GM19397 (cell line): ENCODE results near the gene MAP7D3.
"Not testable (repeated sequence)": the region's sequence is repeated elsewhere in the genome, so short reads cannot be mapped to it uniquely, and the experiment has no call there.

Experiments used
- ATAC-seq: cut with Tn5 transposase; IDR thresholded peaks from one replicate; pipeline ENCODE4 v1.9.1; 2021; ENCODE audit warnings: mild to moderate bottlenecking, moderate library complexity; ENCODE audit not compliant: unreplicated experiment

The MAP7D3 gene

DNA sequence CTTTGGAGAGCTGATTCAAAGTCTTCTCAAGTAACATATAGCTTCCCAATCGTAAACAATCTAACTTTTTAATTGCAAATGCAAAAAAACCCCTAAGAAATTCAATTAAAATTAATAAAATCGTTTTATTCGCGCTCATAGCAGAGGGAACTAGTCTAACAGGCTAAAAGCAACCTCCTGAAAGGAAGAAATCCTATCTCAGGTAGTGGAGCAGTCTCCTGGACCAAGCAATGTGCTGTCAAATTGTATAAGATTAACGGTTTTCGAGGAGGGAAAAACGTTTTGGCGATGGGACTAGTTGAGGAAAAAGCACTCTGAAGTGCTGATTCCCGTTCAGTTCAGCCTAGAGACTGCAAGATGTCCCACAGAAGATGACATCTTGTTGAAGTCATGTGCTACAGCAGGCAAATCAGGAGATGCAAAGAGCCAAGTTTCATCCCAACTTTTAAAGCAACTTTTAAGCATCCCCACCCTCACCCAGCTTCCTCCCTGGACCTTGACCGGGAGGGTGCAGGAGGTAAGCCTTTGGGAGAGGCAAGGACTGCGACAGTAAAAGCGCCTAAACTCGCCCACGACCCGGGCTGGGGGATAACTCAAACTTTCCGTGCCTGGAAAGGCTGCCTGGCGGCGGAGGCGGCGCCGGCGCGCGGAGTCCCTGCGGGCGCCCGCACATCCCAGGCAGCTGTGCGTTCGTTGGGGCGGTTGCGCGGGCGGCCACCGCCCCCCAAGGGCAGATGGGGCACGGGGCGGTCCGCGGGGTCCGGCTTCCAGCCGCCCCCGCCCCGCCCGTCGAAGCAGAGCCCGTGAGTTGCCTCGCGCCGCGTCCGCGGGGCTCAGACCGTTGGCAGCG lies 784 bp downstream of the MAP7D3 start:
- ATAC-seq = peak; percentile 37

DNA sequence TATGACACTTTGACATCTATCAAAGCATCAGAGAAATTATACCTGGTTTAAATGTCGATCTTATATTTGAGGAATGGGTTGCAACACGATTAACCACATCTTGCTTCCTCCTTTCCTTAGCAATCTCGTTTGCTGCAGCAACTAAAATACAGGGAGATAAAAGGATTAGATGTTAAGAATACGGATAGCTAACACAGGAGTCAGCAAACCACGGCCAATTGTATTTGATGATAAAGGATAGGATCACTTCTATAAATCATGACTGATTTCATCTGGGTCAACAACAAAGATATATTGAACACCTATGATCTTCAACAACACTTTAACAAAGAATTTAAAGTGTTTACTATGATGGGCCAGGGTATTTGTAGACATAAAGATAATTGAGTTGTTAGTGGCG lies 5.0 kb downstream of the MAP7D3 start:
- no peak for ATAC-seq

- ATAC-seq = not testable (repeated sequence)
These were observed 13.4 kb downstream of the MAP7D3 start for GRCh38 chrX:136237849-136238248.

- no peak for ATAC-seq
These were observed 14.1 kb downstream of the MAP7D3 start for GRCh38 chrX:136237074-136237473.

DNA sequence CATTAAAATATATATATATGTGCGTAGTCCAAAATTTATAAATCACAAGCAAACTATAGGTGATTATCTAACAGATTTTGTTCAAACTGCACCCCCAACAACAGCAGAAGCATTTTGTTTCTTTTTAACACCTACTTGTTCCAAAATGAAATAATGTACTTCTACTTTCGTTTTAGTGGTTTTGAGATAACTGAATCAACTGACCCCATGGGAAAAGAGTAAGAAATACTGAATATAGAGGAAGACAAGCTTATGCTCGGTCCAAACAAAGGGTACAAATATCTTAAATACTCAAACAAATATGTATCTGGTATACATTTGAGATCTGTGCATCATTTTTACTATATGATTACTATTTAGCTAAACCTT lies 22.4 kb downstream of the MAP7D3 start:
- no peak for ATAC-seq

GRCh38 chrX:136227948-136228838 lies 23.0 kb downstream of the MAP7D3 start:
- ATAC-seq = no peak

GRCh38 chrX:136227074-136227473 lies 24.1 kb downstream of the MAP7D3 start:
- ATAC-seq = no peak

DNA sequence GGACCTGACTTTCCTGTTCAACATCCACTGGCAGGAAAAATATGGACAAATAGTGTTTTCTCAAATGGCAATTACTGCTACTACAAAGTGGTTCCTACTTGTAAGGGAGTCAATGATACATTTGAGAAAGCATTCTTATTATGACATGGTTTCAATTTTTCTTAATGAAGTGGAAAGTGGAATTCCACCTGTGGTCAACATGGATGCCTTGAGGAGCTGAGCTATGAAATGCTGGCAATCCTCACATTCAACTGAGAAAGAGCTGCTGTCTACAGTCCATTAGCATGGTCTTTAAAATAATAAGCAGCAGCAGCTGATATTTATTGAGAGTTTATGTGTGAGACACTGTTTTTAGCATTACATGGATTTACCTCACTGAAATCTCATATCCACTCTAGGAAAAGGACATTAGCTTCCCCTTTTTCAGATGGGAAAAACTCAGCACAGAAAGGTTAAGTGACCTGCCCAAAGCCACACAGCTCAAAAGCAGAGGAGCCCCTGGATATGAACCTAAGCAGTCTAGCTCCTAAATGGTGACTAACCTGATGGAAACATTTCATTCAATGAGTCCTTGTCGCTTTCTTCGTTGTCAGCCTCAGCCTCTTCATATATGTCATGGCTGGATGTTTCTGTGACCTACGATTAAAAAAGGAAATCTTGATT lies 29.2 kb downstream of the MAP7D3 start:
- ATAC-seq = no peak

- no peak for ATAC-seq
These were observed 30.2 kb downstream of the MAP7D3 start for GRCh38 chrX:136220951-136221350.

- no peak for ATAC-seq
These were observed 30.7 kb downstream of the MAP7D3 start for GRCh38 chrX:136220540-136220939.

DNA sequence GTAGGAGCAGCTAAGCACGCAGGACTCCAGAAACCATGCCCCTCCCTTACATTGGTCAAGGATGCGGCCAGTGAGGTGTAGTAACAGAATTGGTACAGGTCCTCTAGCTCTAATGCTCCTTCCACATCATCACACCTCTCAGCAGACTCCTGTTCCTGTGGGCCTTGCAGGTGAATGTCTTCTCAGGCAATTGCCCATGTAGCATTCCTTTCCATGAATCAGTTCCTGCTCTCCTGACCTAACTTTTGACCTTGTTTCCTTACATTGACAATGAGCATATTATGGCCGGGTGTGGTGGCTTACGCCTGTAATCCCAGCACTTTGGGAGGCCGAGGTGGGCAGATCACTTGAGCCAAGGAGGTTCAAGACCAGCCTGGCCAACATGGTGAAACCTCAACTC lies 31.3 kb downstream of the MAP7D3 start:
- no peak for ATAC-seq

DNA sequence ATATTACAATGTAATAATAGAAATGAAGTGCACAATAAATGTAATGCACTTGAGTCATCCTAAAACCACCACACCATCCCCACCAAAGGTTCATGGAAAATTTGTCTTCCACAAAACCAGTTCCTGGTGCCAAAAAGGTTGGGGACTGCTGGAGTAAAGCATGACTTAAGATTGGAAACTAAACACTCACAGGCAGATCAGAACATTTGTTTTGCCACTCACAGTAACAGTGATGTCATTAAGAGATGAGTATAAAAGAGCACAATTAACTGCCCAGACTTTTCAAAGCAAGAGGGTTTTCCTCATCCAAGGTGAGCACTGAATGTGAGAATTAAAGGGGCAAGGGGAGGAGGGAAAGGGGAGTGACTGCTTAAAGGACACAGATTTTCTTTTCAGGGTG lies 35.6 kb downstream of the MAP7D3 start:
- no peak for ATAC-seq

DNA sequence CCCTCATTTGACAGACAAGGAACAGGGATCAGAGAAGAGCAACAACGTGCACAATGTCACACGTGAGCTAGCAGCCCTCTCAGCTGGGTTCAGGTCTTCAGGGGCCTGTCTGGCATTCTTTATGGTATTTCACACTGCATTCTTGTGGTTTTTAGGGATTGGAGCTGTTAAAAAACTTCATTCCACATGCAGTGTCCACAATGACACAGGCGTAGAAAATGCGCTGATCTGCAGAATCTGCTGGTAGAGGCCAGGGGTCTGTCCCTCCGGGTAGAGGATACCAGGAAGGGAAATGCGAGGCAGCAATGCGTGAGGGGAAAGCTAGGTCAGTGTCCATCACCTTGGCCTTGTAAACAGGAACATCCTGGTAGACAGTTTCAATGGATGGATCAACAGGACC lies 36.6 kb downstream of the MAP7D3 start:
- ATAC-seq = no peak

- no peak for ATAC-seq
These were observed 38.6 kb downstream of the MAP7D3 start for GRCh38 chrX:136212557-136213111.

DNA sequence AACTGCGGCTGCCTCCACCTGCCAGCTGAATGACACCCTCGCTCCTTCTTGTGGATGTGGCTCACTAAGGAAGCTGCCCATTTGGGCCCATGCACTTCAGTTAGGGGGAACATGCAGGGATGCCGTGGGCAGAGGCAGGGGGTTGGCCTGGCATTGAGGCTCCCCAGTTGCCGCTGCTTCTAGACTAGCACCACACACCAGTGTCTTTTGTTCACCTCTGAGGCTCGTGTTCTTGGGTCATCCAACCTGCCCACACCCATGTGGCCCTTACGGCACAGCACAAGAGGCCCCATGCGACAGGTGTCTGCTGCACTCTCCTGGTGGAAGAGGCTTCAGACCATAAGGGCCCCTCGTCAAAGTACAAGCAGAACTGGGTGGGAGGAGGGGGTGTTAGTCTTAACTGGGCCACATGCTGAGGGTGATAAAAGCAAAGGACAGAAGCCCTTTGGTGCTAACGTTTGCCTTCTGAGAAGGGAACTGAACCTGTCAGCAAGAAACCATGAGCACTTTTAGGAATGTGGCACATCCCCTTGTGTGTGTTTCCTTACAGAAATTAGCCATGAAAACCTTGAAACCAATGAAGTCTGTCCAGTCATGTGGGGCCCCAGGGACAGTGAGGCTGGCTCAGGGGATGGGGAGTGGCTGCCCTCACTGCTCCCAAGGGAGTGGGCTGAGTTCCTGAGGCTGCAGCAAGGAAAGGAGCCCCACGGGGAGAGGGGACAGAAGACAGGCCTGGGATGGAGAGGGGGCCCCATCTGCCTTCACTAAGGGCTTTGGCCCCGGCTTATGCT lies 39.2 kb downstream of the MAP7D3 start:
- ATAC-seq = no peak

DNA sequence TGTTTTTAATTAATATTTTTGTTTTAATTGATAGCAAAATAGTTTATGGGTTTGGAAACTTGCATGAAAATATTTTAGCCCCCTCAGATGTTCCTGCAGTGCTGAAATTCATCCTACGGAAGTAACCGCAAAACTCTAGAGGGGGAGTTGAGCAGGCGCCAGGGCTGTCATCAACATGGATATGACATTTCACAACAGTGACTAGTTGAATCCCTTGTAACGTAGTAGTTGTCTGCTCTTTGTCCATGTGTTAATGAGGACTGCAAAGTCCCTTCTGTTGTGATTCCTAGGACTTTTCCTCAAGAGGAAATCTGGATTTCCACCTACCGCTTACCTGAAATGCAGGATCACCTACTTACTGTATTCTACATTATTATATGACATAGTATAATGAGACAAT lies 40.4 kb downstream of the MAP7D3 start:
- ATAC-seq = no peak

DNA sequence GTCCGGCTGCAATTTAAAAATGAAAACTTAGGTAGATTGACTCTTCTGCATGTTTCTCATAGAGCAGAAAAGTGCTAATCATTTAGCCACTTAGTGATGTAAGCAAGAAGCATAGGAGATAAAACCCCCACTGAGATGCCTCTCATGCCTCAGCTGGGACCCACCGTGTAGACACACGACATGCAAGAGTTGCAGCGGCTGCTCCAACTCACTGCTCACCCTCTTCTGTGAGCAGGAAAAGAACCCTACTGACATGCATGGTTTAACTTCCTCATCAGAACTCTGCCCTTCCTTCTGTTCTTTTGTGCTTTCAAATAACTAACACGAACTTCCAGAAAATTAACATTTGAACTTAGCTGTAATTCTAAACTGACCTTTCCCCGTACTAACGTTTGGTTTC lies 41.0 kb downstream of the MAP7D3 start:
- ATAC-seq = peak; percentile 75

DNA sequence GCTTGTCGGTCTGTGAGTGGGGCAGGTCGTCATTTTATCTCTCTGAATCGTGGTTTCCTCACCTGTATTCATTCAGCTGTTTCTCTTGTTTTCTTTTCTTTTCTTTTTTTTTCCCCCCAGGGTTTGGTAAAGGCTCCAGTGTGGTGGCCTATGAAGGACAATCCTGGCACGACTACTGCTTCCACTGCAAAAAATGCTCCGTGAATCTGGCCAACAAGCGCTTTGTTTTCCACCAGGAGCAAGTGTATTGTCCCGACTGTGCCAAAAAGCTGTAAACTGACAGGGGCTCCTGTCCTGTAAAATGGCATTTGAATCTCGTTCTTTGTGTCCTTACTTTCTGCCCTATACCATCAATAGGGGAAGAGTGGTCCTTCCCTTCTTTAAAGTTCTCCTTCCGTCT lies 41.4 kb downstream of the MAP7D3 start:
- ATAC-seq = no peak

DNA sequence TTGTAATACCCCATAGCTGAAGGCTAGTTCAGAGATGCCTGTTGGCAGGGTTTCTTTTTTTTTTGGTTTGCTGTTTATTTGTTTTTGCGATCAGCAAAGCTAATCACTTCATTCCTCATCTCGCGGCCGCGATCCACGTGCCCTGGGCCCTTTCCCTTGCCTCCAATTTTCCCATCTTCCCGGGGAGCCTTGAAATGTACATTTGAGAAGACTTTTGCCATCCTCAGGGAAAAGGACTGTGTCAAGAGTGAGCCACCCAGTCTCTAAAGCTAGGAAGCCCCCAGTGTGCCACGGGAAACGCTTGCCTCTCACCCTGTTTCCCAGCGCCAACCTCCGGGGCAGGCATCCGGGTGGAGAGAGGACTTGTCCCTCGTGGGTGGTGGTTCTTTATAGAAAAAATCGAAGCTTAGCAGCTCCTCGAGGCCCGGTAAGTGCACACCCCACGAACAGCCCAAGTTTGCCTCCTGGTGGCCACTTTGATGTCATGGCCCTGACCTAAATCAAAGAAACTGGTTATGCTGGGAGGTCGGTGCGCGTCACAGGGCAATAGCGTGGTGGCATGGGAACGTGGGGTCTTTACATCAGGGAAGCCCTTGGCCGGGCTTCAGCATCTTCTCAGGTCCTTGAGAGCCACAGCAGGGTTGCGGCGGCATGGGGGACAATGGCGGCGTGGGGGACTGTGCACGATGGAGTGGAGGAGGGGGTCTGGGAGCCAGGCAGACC lies 42.0 kb downstream of the MAP7D3 start:
- ATAC-seq = no peak

DNA sequence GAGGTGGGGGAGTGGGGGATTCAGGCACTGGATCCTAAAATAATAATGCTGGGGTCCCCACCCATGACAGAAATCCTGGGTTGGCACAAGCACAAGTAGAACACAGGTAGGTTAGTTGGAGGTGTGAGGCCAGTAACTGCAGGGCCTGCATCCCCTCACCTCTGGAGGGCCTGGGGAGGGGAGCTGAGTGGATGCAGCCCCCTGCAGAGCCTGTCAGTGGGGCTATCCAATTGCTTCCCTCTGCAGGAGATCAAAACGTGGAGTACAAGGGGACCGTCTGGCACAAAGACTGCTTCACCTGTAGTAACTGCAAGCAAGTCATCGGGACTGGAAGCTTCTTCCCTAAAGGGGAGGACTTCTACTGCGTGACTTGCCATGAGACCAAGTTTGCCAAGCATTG lies 43.7 kb downstream of the MAP7D3 start:
- ATAC-seq = no peak
